Measurements from ENCODE around the gene LARP1. TPM values are rescaled to one million over a fixed set of nuclear protein-coding genes. Genes with fewer than 3 reads are reported as not detected.

Gene LARP1
- total RNA-seq, 1 donor = 94.0 TPM

DNA sequence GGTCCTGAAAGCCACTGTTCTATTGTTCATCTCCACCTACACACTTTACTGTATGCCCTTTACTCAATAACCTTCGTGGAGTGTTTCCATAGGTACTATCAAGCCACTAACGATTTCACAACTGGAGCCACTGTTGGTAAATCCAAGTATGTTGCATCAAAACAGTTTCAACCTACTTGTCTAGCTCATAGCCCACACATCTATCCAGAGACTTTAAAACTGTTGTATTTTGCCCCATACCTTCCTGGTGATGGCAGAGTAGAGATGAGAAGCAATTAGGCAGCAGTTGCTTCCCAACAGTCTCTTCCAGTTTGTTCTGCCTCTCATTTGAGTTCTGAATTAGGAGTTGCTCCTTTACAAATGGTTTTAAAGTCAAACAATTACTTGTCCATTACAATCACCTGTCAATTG lies 94.6 kb downstream of the LARP1 start:
- no peak for DNase-seq (ENCODE audit: low read depth in 2 of 3, low spot score in 2 of 3)

- peak in 2 of 3 donors; percentile 28 to 44 for DNase-seq (ENCODE audit: low read depth in 2 of 3, low spot score in 2 of 3)
Observed at GRCh38 chr5:154850255-154851062, 95.3 kb downstream of the LARP1 start, which contains the start of gene FAXDC2. Gene FAXDC2, minus strand, starts transcription at chr5:154850603. Its CDS starts 12,425 bp downstream, at chr5:154838178.

GRCh38 chr5:154851351-154851750 lies 96.2 kb downstream of the LARP1 start:
- DNase-seq (ENCODE audit: low read depth in 2 of 3, low spot score in 2 of 3) = no peak

- DNase-seq (ENCODE audit: low read depth in 2 of 3, low spot score in 2 of 3) = peak; percentile 93 to 96 (median 93)
Observed at GRCh38 chr5:154857530-154858296, 102.5 kb downstream of the LARP1 start.

DNA sequence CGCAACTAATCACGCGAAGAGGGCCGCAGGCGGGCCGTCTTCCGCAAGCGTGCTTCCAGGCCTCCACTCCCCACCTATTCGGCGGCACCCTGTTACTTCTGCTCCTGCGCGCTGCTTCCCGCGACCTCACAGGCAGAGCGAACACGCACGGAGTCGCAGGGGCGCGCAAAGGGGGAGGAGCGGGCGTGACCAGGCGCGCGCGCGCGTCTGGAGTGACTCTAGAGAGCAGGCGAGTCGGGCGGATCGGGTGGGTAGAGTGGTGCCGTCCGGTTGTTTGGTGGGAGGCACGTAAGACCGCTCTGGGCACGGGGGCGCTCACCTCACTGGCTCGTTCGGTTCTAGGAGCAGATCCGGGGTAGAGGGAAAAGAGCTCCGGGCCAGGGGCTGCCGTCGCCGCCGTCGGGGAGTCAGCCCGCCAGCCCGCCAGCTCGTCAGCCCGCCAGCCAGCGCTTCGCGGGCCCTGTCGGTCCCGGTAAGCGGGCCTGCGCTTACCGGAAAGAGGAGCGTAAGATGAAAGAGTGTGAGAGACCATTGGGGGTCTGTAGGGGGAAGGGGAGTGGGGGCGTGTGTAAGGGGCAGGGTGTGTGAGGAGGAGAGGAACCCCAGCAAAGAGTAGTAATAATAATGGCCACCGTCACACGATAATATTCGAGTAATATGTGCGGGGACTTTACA lies 103.3 kb downstream of the LARP1 start, which contains the start of gene CNOT8:
TSS of gene CNOT8 (plus strand) at position 331 of the 675 bp plus-strand sequence. CDS start 4,652 bp downstream, outside the sequence.
- peak; percentile 19 to 99 (median 98) for DNase-seq (ENCODE audit: low read depth in 2 of 3, low spot score in 2 of 3)

- peak; percentile 22 to 53 (median 36) for DNase-seq (ENCODE audit: low read depth in 2 of 3, low spot score in 2 of 3)
Observed at GRCh38 chr5:154858972-154859871, 104.0 kb downstream of the LARP1 start.

DNA sequence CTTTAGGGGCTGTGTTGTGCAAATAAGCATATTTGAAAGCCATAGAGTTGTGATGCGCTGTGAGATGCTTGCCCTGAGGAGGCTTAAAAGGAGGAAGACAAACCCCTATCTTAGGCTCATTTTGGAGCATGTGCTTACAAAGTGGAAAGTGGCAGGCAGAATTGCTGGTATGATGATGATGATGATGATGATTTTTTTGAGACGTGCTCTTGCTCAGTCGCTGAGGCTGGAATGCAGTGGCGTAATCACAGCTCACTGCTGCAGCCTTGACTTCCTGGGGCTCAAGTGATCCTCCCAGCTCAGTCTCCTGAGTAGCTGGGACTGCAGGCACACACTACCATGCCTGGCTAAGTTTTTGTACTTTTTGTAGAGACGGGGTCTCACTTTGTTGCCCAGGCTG lies 104.9 kb downstream of the LARP1 start:
- no peak for DNase-seq (ENCODE audit: low read depth in 2 of 3, low spot score in 2 of 3)

- DNase-seq (ENCODE audit: low read depth in 2 of 3, low spot score in 2 of 3) = peak in 1 of 3 donors; percentile 48
Observed at GRCh38 chr5:154860765-154861164, 105.6 kb downstream of the LARP1 start.

- DNase-seq (ENCODE audit: low read depth in 2 of 3, low spot score in 2 of 3) = no peak
Observed at GRCh38 chr5:154861946-154862345, 106.8 kb downstream of the LARP1 start.

DNA sequence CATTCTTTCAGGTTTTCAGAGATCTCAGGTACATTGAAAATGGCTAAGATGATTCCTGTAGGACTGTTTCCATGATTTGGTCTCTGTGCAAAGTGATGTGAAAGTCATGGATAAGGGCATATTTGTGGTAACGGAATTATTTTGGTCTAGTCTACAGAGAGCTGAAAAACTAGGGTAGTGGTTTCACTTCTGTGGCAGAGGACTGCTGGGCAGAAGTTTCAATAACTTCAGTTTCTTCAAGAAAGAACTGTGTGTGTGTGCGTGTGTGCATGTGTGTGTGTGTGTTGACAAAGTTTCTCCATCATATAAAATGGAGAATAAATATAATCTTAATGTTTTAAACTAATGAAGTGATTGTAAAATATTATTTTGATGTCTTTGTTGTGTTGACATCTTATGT lies 107.6 kb downstream of the LARP1 start:
- no peak for DNase-seq (ENCODE audit: low read depth in 2 of 3, low spot score in 2 of 3)

DNA sequence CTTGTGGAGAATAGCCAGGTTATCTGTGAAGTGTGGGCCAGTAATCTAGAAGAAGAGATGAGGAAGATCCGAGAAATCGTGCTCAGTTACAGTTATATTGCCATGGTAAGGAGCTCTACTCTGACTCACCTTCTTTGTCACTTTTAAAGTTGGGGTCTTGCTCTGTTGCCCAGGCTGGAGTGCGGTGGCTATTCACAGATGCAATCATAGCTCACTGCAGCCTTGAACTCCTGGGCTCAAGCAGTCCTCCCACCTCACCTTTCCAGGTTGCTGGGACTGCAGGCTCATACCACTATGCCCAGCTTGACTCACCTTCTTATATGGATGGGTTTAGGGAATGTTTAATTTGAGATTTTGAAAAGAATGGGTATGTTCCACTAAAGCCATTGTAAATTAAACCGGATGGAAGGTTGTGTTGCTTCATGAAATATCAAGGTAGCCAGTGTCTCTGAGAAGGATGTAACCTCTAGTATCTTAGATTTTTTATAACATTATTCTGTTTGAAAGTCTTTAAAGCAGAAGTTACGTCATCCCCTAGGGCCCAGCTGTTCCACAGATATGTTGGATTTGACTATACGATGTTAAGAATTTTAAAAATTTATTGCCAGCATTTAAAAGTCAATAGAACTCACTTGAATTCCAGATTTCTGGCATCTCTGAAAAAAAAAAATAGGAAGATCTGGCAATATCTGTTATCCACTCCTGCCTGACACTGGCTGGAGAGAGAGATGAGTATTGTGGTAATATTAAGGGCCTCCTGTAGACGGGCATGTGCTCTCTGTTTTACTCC lies 108.3 kb downstream of the LARP1 start:
- DNase-seq (ENCODE audit: low read depth in 2 of 3, low spot score in 2 of 3) = no peak

DNA sequence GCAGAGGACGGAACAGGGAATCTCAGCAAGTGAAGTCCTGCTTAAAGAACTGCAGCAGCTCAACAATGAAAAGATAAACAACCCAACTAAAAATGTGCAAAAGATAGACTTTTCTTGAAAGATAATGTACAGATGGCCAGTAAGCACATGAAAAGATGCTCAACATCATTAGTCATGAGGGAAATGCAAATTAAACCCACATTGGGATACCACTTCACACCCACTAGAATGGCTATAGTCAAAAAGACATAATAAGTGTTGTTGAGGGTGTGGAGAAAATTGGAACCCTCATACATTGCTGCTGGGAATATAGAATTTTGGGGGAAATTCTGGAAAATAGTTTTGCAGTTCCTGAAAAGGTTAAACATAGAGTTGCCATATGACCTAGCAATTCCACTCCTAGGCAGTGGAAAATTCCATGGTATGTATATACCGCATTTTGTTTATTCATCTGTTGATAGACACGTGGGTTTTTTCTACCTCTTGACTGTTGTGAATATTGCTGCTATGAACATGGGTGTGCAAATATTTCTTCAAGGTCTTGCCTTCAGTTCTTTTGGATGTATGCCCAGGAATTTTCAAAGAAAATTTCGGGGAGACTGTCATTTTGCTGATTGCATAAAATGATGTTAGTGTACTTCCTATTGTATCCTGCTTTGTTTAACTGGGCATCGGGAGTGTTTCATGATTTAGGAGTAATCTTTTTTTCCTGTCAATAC lies 110.4 kb downstream of the LARP1 start:
- DNase-seq (ENCODE audit: low read depth in 2 of 3, low spot score in 2 of 3) = no peak

GRCh38 chr5:154866841-154867240 lies 111.7 kb downstream of the LARP1 start:
- DNase-seq (ENCODE audit: low read depth in 2 of 3, low spot score in 2 of 3) = no peak

Small RNAs within 50 kb of the gene (small RNA-seq; reads per million reads assigned to genes)
- gene MIR378H = not detected
- not detected for gene RF00019

Other genes with a start within 250 kb of the LARP1 start
- 9.4 TPM for gene FAXDC2, start 95.2 kb downstream of the LARP1 start, total RNA-seq
- 71.4 TPM for gene CNOT8, start 103.2 kb downstream of the LARP1 start, total RNA-seq
- 14.8 TPM for gene GEMIN5, start 182.8 kb downstream of the LARP1 start, total RNA-seq
- gene MRPL22, start 185.7 kb downstream of the LARP1 start, total RNA-seq = 5.7 TPM